ENCODE measurements around the gene MYO16.

The MYO16 gene

DNA sequence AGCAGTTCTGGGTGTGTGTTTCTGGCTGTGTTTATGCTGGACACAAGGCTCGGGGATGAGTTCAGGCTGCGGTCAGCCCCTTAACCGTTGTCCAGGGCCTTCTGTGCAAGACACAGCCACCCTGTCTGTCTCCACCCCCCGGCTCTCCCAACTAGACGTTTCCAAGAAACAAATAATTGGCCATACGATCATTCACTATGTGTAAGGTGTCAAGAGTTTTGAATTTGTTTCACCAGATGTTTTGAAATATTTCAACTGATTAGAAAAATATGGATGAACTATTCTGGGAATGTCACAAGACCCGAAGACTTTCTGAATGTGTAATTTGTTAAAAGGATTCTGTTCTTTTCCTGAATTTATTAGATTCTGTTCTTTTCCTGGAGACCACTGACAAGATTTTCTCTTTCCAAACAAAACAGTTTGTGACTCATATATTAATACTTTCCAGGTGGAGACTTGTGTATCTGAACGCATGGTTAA is 318.2 kb downstream of the MYO16 start:
- Mint-ChIP-seq H3K4me1 (no peaks in the 10 kb centered on the region), H3K27ac (no peak overlapping the region), H3K4me3 (no peak overlapping the region)

DNA sequence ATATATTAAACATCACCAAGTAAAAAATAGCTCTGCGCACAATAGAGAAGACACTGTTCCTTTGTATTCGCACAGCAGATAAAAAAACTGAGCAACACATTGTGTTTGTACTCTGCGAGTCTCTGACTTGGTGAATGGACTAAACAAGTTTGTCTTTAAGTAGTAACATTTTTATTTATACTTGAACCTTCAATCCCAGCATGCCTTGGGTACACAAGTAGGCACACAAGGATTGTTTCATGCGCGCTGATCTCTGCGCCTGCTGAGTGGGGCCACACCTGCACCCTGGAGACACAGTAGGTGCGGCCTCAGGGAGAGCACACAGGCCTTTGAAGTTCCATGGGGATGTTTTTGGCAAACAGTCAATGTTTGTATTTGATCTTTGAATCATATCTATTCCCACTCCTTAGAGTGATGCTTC is 318.9 kb downstream of the MYO16 start:
- no peaks in the 10 kb centered on the region for H3K4me1 Mint-ChIP-seq
- DNase-seq: no peak
- H3K36me3 Mint-ChIP-seq (ENCODE audit: low read depth): no peaks in the 10 kb centered on the region
- TF ChIP-seq, protein P1, sequence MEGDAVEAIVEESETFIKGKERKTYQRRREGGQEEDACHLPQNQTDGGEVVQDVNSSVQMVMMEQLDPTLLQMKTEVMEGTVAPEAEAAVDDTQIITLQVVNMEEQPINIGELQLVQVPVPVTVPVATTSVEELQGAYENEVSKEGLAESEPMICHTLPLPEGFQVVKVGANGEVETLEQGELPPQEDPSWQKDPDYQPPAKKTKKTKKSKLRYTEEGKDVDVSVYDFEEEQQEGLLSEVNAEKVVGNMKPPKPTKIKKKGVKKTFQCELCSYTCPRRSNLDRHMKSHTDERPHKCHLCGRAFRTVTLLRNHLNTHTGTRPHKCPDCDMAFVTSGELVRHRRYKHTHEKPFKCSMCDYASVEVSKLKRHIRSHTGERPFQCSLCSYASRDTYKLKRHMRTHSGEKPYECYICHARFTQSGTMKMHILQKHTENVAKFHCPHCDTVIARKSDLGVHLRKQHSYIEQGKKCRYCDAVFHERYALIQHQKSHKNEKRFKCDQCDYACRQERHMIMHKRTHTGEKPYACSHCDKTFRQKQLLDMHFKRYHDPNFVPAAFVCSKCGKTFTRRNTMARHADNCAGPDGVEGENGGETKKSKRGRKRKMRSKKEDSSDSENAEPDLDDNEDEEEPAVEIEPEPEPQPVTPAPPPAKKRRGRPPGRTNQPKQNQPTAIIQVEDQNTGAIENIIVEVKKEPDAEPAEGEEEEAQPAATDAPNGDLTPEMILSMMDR (IDR thresholded peaks at IDR 0.05): no peak
- H3K9me3 Mint-ChIP-seq: no peaks in the 10 kb centered on the region
- H3K27me3 Mint-ChIP-seq (ENCODE audit: low read depth, poor library complexity): no peaks in the 10 kb centered on the region
- no peak overlapping the region for H3K4me3 Mint-ChIP-seq
- H3K27ac Mint-ChIP-seq: no peak overlapping the region

More for the DNA sequence above, 318.2 kb downstream of the MYO16 start:
- TF ChIP-seq, protein P1 (IDR thresholded peaks at IDR 0.05): no peak
- H3K9me3 Mint-ChIP-seq: no peaks in the 10 kb centered on the region
- no peaks in the 10 kb centered on the region for H3K27me3 Mint-ChIP-seq (ENCODE audit: low read depth, poor library complexity)
- H3K36me3 Mint-ChIP-seq (ENCODE audit: low read depth): no peaks in the 10 kb centered on the region
- no peak for DNase-seq

DNA sequence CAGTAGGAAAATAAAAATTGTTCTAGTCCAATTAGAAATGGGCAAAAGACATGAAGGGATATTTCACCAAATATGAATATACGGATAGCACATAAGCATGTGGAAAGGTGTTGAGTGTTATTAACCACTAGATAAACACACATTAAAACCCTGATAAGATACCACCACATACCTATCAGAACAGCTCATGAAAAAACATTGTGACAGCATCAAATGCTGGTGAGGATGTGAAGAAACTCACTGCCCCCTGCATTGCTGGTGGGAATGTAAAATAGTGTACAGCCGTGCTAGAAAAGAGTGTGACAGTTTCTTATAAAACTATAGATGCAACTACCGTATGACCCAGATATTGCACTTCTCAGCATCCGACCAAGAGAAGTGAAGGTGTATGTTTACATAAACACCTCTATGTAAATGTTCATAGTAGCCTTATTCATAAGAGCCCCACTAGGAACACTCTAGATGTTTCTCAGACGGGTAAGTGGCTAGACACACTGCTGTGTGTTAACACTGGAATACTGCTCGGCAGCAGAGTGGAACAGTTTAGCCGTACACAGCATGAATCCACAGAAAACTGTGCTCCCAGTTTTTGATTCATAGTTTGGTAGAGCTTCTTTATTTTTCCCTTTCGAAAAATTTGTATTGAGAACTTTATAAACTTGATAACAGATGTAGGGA is 321.1 kb downstream of the MYO16 start:
- Mint-ChIP-seq H3K9me3 (no peaks in the 10 kb centered on the region), H3K27me3 (ENCODE audit: low read depth, poor library complexity) (peaks cover 8% of the 10 kb centered on the region), H3K4me3 (no peak overlapping the region), H3K4me1 (no peaks in the 10 kb centered on the region), H3K36me3 (ENCODE audit: low read depth) (no peaks in the 10 kb centered on the region), H3K27ac (no peak overlapping the region)
- DNase-seq: no peak
- TF ChIP-seq, protein P1 (IDR thresholded peaks at IDR 0.05): no peak

DNA sequence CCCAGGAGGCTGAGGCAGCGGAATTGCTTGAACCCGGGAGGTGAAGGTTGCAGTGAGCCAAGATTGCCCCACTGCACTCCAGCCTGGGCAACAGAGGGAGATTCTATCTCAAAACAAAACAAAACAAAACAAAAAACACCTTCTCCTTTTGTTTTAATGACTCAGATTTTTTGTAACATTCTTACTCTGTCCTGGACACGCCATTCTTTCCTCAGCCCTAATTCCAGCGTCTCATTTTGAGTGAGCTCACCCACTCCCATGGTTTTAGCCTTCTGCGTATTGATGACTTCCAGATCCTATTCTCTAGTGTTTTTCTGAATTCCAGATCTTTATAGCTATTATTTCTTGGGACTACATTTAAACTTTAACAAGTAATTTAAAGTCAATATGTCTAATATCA is 326.3 kb downstream of the MYO16 start:
- TF ChIP-seq, protein P1 (IDR thresholded peaks at IDR 0.05): no peak
- Mint-ChIP-seq H3K27ac (peak overlapping the region; percentile 16), H3K36me3 (ENCODE audit: low read depth) (no peaks in the 10 kb centered on the region), H3K4me1 (peaks cover 6% of the 10 kb centered on the region), H3K27me3 (ENCODE audit: low read depth, poor library complexity) (peaks cover 8% of the 10 kb centered on the region), H3K9me3 (no peaks in the 10 kb centered on the region), H3K4me3 (no peak overlapping the region)
- DNase-seq: no peak

DNA sequence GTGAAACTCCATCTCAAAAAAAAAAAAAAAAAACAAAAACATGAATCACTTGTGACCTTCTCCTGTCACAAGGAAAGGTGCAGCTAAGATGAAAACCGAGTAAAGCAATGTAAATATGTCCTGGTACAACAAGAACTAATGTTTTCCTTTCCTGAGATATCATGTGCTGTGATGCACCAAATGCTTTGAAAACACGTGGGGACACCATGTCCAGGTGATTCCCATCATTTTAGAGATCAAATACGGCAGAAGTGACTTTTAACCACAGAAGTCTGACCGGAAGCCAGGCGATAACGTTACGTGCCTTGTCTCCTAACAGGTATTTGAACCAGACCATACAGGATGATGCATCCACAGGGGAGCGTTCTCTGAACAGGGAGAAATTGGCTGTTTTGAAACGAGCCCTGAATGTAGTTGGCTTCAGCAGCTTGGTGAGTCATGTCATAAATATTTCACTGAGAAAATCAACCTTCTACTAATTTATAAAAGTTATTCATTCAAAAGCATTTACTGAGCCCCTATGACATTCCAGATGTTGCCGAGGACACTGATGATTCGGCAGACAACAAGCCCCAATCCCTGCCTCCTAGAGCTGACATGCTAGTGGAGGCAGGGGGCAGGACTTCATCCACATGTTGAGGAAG is 328.1 kb downstream of the MYO16 start:
- no peak overlapping the region for H3K27ac Mint-ChIP-seq
- H3K9me3 Mint-ChIP-seq: no peaks in the 10 kb centered on the region
- peaks cover 8% of the 10 kb centered on the region for H3K27me3 Mint-ChIP-seq (ENCODE audit: low read depth, poor library complexity)
- H3K4me1 Mint-ChIP-seq: peaks cover 17% of the 10 kb centered on the region
- DNase-seq: no peak
- H3K4me3 Mint-ChIP-seq: no peak overlapping the region
- no peaks in the 10 kb centered on the region for H3K36me3 Mint-ChIP-seq (ENCODE audit: low read depth)
- TF ChIP-seq, protein P1 (IDR thresholded peaks at IDR 0.05): no peak

DNA sequence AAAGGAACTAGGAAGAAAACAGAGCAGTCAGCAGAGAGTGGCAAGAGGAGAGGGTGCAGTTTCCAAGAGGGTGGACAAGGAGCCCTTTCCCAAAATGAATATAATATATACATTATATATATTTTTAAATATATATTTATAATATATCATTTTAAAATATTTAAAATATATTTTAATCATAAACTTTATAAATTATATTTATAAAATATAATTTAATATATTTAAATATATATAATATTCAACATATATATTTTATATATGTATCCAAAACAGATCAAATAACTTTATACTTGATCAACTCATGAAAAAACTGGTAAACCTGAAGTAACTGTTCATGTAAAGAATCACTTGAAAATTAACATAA is 328.6 kb downstream of the MYO16 start:
- TF ChIP-seq, protein P1 (IDR thresholded peaks at IDR 0.05): no peak
- Mint-ChIP-seq H3K4me1 (peaks cover 17% of the 10 kb centered on the region), H3K4me3 (no peak overlapping the region), H3K9me3 (no peaks in the 10 kb centered on the region), H3K27ac (no peak overlapping the region), H3K36me3 (ENCODE audit: low read depth) (no peaks in the 10 kb centered on the region), H3K27me3 (ENCODE audit: low read depth, poor library complexity) (peaks cover 8% of the 10 kb centered on the region)
- DNase-seq: no peak

All from nephron progenitor cell (in vitro differentiated cells).